ACC112 (cell line): ENCODE results near the gene SLC8B1.

ENCODE experiments used
- H2AFZ ChIP-seq: fragments of 200-600 bp; sonication (generic); one replicate; pipeline ENCODE4 v1.6.0; 2017; ENCODE audit warnings: antibody characterized with exemption, low read length; ENCODE audit not compliant: unreplicated experiment
- H3K27ac ChIP-seq: fragments of 200-600 bp; sonication (generic); 2 replicates; pipeline ENCODE4 v1.5.1; 2014; ENCODE audit warnings: low read depth, mild to moderate bottlenecking, antibody characterized with exemption, low read length, moderate library complexity
- H3K27me3 ChIP-seq: fragments of 200-600 bp; sonication (generic); 2 replicates; pipeline ENCODE4 v1.6.1; 2014; ENCODE audit warnings: mild to moderate bottlenecking, antibody characterized with exemption, low read length, moderate library complexity, mixed read lengths; ENCODE audit not compliant: insufficient read depth
- H3K36me3 ChIP-seq: fragments of 200-600 bp; sonication (generic); 2 replicates; pipeline ENCODE4 v1.6.1; 2016; ENCODE audit warnings: mild to moderate bottlenecking, antibody characterized with exemption, low read length, moderate library complexity, mixed read lengths; ENCODE audit not compliant: insufficient read depth
- H3K4me1 ChIP-seq: fragments of 200-600 bp; sonication (generic); one replicate; pipeline ENCODE4 v1.6.1; 2016; ENCODE audit warnings: low read length, mixed read lengths; ENCODE audit not compliant: insufficient read depth, unreplicated experiment, control insufficient read depth
- H3K4me3 ChIP-seq: fragments of 200-600 bp; sonication (generic); 2 replicates; pipeline ENCODE4 v1.5.1; 2014; ENCODE audit warnings: mild to moderate bottlenecking, low read depth, low read length
- H3K79me2 ChIP-seq: fragments of 200-600 bp; sonication (generic); one replicate; pipeline ENCODE4 v1.6.0; 2016; ENCODE audit warnings: low read length; ENCODE audit not compliant: control insufficient read depth, unreplicated experiment, insufficient read depth

The SLC8B1 gene

DNA sequence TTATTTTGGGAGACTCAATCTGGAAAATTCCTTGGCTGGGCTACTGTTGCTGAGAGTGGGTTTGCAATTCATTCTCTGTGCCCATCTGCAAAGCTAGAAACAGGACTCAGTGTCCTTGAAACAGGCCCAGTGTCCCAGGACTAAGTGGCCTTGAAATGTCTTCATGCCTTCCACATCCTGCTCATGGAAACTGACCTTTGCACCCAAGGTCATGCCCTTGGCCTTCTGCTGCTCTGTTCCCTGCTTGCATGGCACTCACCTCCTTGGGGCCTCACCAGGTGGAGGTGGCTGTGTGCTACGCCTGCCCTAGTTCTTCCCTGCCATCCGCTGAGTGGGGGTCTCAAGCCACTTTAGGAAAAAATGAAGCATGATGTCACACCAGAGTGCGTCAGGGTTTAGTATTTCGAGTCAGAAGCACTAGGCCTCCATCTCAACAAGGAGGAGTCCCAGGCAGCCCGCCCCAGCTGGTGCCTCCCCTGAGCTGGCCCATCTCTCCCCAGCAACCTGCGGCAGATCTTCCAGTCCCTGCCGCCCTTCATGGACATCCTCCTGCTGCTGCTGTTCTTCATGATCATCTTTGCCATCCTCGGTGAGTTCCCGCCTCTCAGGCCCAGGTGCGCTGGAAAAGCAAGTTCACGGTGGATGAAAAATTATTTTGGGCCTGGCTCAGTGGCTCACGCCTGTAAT, 65.5 kb downstream of the SLC8B1 start:
- Histone ChIP-seq H3K79me2 (no peaks in the 10 kb centered on the region), H3K36me3 (no peaks in the 10 kb centered on the region; the same call in 1 of the 2 replicates), H2AFZ (no peak overlapping the region), H3K4me1 (peaks cover 19% of the 10 kb centered on the region), H3K27ac (no peak overlapping the region), H3K27me3 (no peaks in the 10 kb centered on the region), H3K4me3 (no peak overlapping the region)

DNA sequence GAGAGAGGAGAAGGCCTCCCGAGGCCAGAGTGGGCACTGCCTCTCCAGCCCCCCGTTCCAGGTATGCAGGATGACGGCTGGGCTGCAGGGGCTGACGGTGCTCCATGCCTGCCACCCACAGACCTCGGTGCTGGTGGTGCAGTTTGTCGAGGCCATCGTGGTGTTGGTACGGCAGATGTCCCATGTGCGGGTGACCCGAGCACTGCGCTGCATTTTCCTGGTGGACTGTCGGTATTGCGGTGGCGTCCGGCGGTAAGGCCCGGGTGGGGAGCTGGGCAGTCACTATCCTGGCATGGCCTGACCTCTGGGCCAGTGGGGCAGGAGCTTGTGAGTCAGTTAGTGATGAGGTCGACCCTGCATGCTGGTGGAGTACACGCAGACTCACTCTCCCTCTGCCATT, 66.3 kb downstream of the SLC8B1 start:
- no peaks in the 10 kb centered on the region for H3K27me3 ChIP-seq
- no peak overlapping the region for H3K27ac ChIP-seq
- no peaks in the 10 kb centered on the region; the same call in 1 of the 2 replicates for H3K36me3 ChIP-seq
- H3K79me2 ChIP-seq = no peaks in the 10 kb centered on the region
- H3K4me3 ChIP-seq = no peak overlapping the region
- H2AFZ ChIP-seq = no peak overlapping the region
- H3K4me1 ChIP-seq = peaks cover 19% of the 10 kb centered on the region

DNA sequence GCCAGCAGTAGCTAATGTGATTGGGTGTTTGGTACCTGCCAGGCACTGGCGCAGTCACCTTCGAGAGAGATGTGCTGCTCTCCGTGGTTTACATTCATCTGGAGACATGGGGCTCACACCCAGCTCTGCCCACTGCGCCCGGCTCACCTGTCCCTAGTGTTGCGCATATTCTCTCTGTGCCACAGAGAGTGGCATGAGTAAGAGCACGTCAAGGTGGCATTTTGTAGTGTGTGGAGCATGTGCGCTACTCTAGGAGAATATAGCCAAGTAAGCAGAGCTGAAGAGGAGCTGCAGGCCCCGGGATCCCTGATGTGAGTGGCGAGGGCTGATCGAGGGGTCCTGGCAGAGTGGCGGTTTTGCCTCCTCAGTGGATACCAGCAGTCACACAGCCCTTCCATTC, 66.8 kb downstream of the SLC8B1 start:
- Histone ChIP-seq H3K4me1 (peaks cover 19% of the 10 kb centered on the region), H3K79me2 (no peaks in the 10 kb centered on the region), H3K4me3 (no peak overlapping the region), H3K27ac (no peak overlapping the region), H2AFZ (no peak overlapping the region), H3K27me3 (no peaks in the 10 kb centered on the region), H3K36me3 (no peaks in the 10 kb centered on the region; the same call in 1 of the 2 replicates)

DNA sequence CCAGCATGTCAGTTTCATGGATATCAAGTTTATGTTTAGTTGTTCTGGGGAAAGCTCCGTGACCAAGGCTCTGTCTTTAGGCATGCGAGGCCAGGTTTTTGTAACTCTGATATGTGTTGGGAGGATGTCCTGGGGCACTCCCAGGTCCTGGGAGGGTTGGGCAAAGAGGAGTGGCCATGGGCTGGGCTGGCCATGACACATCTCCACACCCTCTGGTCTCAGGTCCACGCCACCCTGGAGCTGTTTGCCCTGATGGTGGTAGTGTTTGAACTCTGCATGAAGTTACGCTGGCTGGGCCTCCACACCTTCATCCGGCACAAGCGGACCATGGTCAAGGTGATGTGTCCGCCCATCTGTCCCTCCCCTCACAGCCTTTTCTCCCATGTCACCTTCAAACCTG, 67.3 kb downstream of the SLC8B1 start:
- Histone ChIP-seq H3K4me3 (no peak overlapping the region), H3K36me3 (no peaks in the 10 kb centered on the region; the same call in 1 of the 2 replicates), H3K4me1 (peaks cover 19% of the 10 kb centered on the region), H3K27ac (no peak overlapping the region), H3K79me2 (no peaks in the 10 kb centered on the region), H3K27me3 (no peaks in the 10 kb centered on the region), H2AFZ (no peak overlapping the region)

DNA sequence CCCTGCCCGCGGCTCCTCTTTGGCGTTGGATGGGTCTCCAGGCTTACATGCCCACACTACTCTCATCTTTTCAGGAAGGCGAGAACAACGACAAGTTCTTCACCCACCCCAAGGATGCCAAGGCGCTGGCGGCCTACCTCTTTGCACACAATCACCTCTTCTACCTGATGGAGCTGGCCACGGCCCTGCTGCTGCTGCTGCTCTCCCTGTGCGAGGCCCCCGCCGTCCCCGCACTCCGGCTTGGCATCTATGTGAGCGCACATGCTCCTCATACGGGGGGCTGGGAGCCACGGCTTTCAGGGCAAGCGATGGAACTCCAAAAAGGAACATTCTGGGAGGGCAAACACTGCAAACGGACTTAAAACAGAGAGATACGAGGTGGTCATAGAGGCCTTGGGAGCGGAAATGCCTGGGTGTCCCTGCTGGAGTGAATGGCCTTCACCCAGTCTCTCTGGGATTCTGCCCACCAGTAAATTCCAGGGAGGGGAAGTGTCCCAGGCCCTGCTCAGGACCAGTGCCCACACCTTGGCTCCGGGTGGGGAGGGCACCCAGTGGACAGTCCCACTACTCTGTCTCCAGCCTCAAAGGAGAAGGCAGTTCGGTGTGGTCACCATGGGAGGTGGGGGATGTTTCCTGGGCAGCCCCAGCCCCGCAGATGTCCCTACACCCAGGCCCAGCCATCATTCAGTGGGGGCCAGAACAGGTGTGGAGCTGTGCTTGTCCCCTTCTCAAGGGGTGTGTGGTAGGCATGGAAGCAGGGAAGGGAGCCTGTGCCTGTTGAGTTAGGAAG, 68.6 kb downstream of the SLC8B1 start:
- H3K36me3 ChIP-seq = no peaks in the 10 kb centered on the region; the same call in 1 of the 2 replicates
- no peaks in the 10 kb centered on the region for H3K79me2 ChIP-seq
- no peak overlapping the region for H3K4me3 ChIP-seq

DNA sequence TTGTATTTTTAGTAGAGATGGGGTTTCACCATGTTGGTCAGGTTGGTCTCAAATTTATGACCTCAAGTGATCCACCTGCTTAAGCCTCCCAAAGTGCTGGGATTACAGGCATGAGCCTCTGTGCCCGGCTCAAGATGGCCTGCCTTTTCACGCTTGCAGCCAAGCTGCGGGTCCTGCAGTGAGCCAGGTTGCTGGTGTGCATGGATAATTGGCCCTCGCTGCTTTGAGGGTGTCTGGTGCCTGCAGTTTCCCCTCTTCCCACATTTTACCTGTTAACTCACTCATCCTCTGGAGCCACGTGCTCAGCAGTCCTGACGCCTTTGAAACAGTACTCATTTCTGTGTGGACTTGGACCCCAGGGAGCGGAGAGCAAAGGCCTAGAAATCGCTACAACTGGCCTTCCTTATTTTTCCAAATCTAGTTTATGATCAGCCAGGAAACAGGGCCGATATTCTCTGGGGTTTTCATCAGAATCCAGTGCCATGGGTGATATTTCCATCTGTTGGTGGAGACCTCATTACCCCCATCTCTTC, 71.4 kb downstream of the SLC8B1 start:
- Histone ChIP-seq H3K4me1 (peaks cover 19% of the 10 kb centered on the region), H3K36me3 (no peaks in the 10 kb centered on the region; the same call in 1 of the 2 replicates), H3K4me3 (no peak overlapping the region), H2AFZ (no peak overlapping the region), H3K27me3 (no peaks in the 10 kb centered on the region), H3K79me2 (no peaks in the 10 kb centered on the region), H3K27ac (no peak overlapping the region)

More for the DNA sequence above, 68.6 kb downstream of the SLC8B1 start:
- Histone ChIP-seq H3K27me3 (no peaks in the 10 kb centered on the region), H3K27ac (no peak overlapping the region), H2AFZ (no peak overlapping the region), H3K4me1 (peaks cover 15% of the 10 kb centered on the region)

DNA sequence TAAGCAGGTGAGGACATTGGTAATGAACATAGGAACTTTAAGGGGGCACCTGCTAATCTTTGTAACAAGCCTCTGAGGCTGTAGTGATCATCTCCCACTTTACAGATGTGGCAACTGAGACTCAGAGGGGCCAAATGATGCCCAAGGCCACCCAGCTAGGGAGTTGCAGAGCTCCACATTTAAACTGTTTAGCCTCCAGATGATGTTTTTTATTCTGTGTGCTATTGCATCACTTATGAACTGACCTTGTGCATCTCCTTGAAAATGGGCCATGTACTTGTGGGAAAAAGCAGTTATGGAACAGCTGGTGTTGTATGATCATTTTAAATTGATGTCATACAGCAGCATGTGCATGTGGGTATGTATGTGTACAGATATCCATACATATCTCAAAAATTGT, 72.2 kb downstream of the SLC8B1 start:
- no peak overlapping the region for H3K4me3 ChIP-seq
- H3K27me3 ChIP-seq = no peaks in the 10 kb centered on the region
- peaks cover 19% of the 10 kb centered on the region for H3K4me1 ChIP-seq
- H3K79me2 ChIP-seq = no peaks in the 10 kb centered on the region
- no peak overlapping the region for H3K27ac ChIP-seq
- H2AFZ ChIP-seq = no peak overlapping the region
- no peaks in the 10 kb centered on the region; the same call in 1 of the 2 replicates for H3K36me3 ChIP-seq

DNA sequence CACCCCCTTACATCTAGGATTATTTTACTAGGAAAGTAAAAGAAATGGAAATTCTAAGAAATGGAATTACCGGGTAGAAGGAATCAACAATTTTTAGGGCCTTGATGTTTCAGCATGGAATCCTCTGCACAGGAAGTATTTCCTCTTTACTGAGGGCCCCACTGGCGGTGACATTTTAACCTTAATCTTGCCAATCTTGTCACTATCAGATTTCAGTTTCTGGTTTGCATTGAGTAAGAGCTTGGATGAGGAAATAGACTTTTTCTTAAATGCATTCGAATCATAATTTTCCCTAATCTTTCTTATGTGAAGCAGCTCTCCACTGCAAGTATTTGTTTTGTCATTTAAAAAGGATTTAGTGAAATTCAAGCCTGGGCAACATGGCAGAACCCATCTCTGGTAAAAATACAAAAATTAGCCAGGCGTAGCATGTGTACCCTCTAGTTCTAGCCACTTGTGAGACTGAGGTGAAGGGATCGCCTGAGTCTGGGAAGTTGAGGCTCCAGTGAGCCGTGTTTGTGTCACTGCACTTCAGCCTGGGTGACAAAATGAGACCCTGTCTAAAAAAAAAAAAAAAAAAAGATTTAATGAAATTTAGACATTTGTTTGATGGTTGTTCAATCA, 73.0 kb downstream of the SLC8B1 start:
- Histone ChIP-seq H3K27me3 (no peaks in the 10 kb centered on the region), H3K79me2 (no peaks in the 10 kb centered on the region), H3K4me1 (peaks cover 19% of the 10 kb centered on the region), H3K27ac (no peak overlapping the region), H3K4me3 (no peak overlapping the region), H3K36me3 (no peaks in the 10 kb centered on the region; the same call in 1 of the 2 replicates), H2AFZ (no peak overlapping the region)

DNA sequence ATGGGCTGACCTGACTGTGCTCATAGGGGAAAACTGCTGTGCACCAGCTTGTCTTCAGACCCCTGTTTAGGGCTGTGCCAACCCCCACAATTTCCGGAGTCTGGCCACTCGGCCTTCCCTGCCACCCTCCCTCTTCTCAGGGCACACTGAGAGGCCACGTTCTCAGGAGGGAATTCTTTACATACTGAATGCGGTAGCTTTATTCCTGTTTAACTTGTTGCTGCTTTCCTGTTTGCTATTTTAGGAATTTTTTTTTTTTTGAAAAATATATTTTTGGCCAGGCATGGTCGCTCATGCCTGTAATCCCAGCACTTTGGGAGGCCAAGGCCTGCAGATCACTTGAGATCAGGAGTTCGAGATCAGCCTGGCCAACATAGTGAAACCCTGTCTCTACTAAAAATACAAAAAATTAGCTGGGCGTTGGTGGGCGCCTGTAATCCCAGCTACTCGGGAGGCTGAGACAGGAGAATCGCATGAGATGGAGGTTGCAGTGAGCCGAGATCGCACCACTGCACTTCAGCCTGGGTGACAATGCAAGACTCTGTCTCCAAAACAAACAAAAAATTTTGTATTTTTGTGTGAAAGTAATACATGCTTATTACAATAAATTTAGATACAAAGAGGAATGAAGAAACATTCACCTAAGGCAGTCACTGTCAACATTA, 74.1 kb downstream of the SLC8B1 start:
- H3K79me2 ChIP-seq = no peaks in the 10 kb centered on the region
- H3K36me3 ChIP-seq = no peaks in the 10 kb centered on the region; the same call in 1 of the 2 replicates
- H3K27ac ChIP-seq = no peak overlapping the region

DNA sequence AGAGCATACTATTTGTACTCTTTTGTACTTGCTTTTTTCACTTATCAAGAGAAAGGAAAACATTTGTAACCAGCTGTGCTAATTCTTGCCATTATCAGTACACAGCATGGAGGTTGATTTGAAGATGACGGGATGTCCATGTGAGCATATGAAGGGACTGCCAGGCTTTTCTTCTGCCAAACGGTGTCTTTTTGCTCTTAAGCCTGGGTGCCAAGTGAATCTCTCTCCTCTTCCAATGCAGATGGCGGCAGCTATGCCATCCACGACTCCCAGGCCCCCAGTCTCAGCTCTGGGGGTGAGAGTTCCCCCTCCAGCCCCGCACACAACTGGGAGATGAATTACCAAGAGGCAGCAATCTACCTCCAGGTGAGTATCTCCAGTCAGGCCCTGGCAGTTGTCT, 74.8 kb downstream of the SLC8B1 start:
- Histone ChIP-seq H3K36me3 (no peaks in the 10 kb centered on the region; the same call in 1 of the 2 replicates), H3K4me3 (no peak overlapping the region), H3K27me3 (no peaks in the 10 kb centered on the region), H3K27ac (no peak overlapping the region), H3K4me1 (peaks cover 19% of the 10 kb centered on the region), H2AFZ (no peak overlapping the region), H3K79me2 (no peaks in the 10 kb centered on the region)

More for the DNA sequence above, 74.1 kb downstream of the SLC8B1 start:
- no peak overlapping the region for H3K4me3 ChIP-seq
- no peaks in the 10 kb centered on the region for H3K27me3 ChIP-seq
- no peak overlapping the region for H2AFZ ChIP-seq
- peaks cover 19% of the 10 kb centered on the region for H3K4me1 ChIP-seq
